ENCODE measurements around the gene JTB. TPM values are rescaled to one million over a fixed set of nuclear protein-coding genes. Genes with fewer than 3 reads are reported as not detected.
"Not testable (repeated sequence)": the region's sequence is repeated elsewhere in the genome, so short reads cannot be mapped to it uniquely, and the experiment has no call there.

JTB gene
- total and polyA plus RNA-seq, 9 donors = 77.5 to 207 (median 88.6) TPM

DNA sequence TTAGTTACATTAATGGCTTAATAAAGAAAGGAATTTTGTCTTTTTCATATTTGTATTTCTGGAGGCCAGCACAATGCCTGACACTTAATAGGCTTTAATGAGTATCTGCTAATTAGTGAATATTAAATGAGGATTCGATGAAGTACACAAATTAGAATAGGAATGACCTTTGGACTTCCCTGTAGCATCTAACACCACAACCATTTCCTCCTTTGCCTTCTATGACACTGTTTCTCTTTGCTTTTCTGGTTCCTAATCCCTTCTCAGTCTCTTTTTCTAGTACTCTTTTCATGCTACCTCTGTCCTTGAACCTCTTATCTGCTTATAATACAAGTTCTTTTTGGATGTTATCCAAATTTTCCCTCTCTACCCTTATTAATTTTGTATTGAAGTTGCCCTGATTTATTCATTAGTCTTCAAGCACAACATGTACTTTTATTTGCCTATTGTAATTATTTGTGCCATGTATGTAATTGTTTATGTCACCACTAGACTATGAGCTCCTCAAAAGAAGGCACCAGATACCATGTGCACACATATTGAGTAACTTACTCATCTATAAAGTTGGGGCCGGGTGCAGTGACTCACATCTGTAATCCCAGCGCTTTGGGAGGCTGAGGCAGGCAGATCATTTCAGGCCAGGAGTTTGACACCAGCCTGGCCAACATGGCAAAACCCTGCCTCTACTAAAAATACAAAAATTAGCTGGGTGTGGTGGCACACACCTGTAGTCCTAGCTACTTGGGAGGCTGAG, 36.9 kb upstream of the JTB start:
- WGBS, 3 donors = 52 to 75% (median 60%) methylated on average over 3 of the region's 3 CpGs
- H3K36me3 ChIP-seq = no peaks in the 10 kb centered on the region
- H3K4me3 ChIP-seq = no peak overlapping the region
- no peaks in the 10 kb centered on the region for H3K27me3 ChIP-seq
- no peak for DNase-seq
- H3K9me3 ChIP-seq = no peaks in the 10 kb centered on the region
- intact Hi-C loops (cut with DNase I) = no loop called here
- H3K27ac ChIP-seq = no peak overlapping the region
- H3K4me1 ChIP-seq (ENCODE audit: insufficient read depth) = no peaks in the 10 kb centered on the region
- TF ChIP-seq POLR2A (IDR thresholded peaks at IDR 0.05) = no peak
- no peak for TF ChIP-seq EP300 (IDR thresholded peaks at IDR 0.05)
- TF ChIP-seq, protein P1, sequence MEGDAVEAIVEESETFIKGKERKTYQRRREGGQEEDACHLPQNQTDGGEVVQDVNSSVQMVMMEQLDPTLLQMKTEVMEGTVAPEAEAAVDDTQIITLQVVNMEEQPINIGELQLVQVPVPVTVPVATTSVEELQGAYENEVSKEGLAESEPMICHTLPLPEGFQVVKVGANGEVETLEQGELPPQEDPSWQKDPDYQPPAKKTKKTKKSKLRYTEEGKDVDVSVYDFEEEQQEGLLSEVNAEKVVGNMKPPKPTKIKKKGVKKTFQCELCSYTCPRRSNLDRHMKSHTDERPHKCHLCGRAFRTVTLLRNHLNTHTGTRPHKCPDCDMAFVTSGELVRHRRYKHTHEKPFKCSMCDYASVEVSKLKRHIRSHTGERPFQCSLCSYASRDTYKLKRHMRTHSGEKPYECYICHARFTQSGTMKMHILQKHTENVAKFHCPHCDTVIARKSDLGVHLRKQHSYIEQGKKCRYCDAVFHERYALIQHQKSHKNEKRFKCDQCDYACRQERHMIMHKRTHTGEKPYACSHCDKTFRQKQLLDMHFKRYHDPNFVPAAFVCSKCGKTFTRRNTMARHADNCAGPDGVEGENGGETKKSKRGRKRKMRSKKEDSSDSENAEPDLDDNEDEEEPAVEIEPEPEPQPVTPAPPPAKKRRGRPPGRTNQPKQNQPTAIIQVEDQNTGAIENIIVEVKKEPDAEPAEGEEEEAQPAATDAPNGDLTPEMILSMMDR (IDR thresholded peaks at IDR 0.05) = no peak

DNA sequence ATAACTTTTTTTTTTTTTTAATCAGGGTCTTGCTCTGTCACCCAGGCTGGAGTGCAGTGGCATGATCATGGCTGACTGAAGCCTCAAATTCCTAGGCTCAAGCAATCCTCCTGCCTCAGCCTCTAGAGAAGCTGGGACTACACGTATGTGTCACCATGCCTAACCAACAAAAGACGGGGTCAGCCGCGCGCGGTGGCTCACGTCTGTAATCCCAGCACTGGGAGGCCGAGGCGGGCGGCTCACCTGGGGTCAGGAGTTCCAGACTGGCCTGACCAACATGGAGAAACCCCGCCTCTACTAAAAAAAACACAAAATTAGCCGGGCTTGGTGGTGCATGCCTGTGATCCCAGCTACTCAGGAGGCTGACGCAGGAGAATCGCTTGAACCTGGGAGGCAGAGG, 35.1 kb upstream of the JTB start:
- intact Hi-C loops (cut with DNase I); H3K27me3 ChIP-seq: not testable (repeated sequence)

DNA sequence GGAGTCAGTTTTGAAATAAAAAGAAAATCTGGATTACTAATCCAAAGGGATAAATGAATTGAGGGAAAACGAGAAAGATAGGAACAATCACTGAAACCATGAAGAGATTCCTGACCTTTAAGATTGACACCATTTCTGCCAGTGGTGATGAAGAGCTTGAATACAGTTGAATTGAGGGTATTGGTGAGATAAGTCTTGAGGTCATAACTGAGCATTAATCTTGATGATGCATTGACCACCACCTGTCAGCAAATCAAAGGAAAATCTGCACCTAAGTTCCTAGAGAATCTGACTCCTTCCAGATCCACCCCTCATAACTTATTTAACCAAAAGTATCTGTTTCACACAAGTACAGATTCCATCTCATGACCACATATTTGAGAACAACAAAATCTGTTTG, 34.7 kb upstream of the JTB start:
- H3K36me3 ChIP-seq = no peaks in the 10 kb centered on the region
- H3K4me3 ChIP-seq = no peak overlapping the region
- 61 to 67% (median 62%) methylated on average over 1 of the region's 1 CpG for WGBS, 3 donors
- no peaks in the 10 kb centered on the region for H3K27me3 ChIP-seq
- TF ChIP-seq POLR2A (IDR thresholded peaks at IDR 0.05) = no peak
- no peak for TF ChIP-seq EP300 (IDR thresholded peaks at IDR 0.05)
- TF ChIP-seq, protein P1 (IDR thresholded peaks at IDR 0.05) = no peak
- no peaks in the 10 kb centered on the region for H3K4me1 ChIP-seq (ENCODE audit: insufficient read depth)
- intact Hi-C loops (cut with DNase I) = no loop called here
- no peak overlapping the region for H3K27ac ChIP-seq
- DNase-seq = no peak
- H3K9me3 ChIP-seq = no peaks in the 10 kb centered on the region

More for the DNA sequence above, 35.1 kb upstream of the JTB start:
- H3K9me3 ChIP-seq; H3K4me1 ChIP-seq (ENCODE audit: insufficient read depth); H3K36me3 ChIP-seq; H3K27ac ChIP-seq; H3K4me3 ChIP-seq; DNase-seq: not testable (repeated sequence)
- WGBS, 3 donors = 95 to 96% (median 95%) methylated on average over 14 of the region's 14 CpGs

DNA sequence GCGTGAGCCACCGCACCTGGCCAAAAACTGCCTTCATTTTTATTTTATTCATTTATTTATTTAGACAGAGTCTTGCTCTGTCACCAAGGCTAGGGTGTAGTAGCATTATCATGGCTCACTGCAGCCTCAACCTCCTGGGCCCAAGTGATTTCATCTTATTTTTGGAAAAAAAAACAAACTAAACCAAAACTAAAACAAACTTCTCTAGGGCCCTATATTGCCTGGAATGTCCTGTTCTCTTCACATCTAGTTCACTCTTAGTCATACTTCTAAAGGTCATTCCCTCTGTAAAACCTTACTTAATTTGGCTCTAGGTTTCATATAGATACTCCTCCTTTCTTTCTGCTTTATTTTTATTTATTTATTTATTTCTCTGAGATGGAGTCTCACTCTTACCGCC, 28.7 kb upstream of the JTB start:
- Histone ChIP-seq H3K9me3 (no peaks in the 10 kb centered on the region), H3K36me3 (no peaks in the 10 kb centered on the region), H3K27me3 (no peaks in the 10 kb centered on the region), H3K4me1 (ENCODE audit: insufficient read depth) (no peaks in the 10 kb centered on the region), H3K4me3 (no peak overlapping the region), H3K27ac (no peak overlapping the region)
- TF ChIP-seq EP300 (IDR thresholded peaks at IDR 0.05) (no peak), POLR2A (IDR thresholded peaks at IDR 0.05) (no peak)
- TF ChIP-seq, protein P1 (IDR thresholded peaks at IDR 0.05) = no peak
- intact Hi-C loops (cut with DNase I) = no loop called here
- no peak for DNase-seq
- 84 to 94% (median 90%) methylated on average over 3 of the region's 3 CpGs for WGBS, 3 donors

DNA sequence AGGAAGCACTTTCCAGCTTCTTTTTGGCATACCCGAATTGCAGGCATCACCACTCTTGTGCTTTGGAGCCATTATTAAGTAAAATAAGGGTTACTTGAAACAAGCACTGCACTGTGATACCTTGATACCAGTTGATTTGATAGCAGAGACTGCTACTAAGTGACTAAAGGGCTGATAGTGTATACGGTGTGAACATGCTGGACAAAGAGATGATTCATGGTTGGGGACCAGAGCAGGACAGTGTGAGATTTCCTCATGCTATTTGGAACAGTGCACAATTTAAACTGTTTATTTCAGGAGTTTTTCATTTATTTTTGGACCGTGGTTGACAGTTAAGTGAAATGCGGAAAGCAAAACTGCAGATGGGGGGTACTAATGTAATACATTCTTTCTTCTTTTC, 22.9 kb upstream of the JTB start:
- Histone ChIP-seq H3K4me1 (ENCODE audit: insufficient read depth) (peaks cover 3% of the 10 kb centered on the region), H3K36me3 (no peaks in the 10 kb centered on the region), H3K27me3 (no peaks in the 10 kb centered on the region), H3K27ac (no peak overlapping the region), H3K4me3 (no peak overlapping the region), H3K9me3 (no peaks in the 10 kb centered on the region)
- TF ChIP-seq, protein P1 (IDR thresholded peaks at IDR 0.05) = no peak
- TF ChIP-seq POLR2A (IDR thresholded peaks at IDR 0.05) (no peak), EP300 (IDR thresholded peaks at IDR 0.05) (no peak)
- intact Hi-C loops (cut with DNase I) = no loop called here
- DNase-seq = no peak
- 74 to 80% (median 74%) methylated on average over 4 of the region's 4 CpGs for WGBS, 3 donors

DNA sequence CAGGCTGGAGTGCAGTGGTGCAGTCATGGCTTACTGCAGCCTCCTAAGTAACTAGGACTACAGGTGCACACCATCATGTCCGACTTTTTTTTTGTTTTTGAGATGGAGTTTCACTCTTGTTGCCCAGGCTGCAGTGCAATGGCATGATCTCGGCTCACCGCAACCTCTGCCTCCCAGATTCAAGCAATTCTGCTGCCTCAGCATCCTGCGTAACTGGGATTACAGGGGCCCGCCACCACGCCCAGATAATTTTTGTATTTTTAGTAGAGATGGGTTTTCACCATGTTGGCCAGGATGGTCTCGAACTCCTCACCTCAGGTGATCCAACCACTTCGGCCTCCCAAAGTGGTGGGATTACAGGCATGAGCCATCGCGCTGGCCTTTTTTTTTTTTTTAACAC, 19.4 kb upstream of the JTB start:
- H3K36me3 ChIP-seq; DNase-seq; H3K4me3 ChIP-seq; H3K4me1 ChIP-seq (ENCODE audit: insufficient read depth); H3K9me3 ChIP-seq; H3K27ac ChIP-seq; intact Hi-C loops (cut with DNase I); H3K27me3 ChIP-seq: not testable (repeated sequence)
- 92 to 94% (median 94%) methylated on average over 10 of the region's 10 CpGs for WGBS, 3 donors

All from ovary (tissue), 9 donors.